PC-3 (cell line): ENCODE results near the gene NR1H4. TPM values are rescaled to one million over a fixed set of nuclear protein-coding genes. Genes with fewer than 3 reads are reported as not detected.
A peak's percentile ranks its signal among the peaks of the same experiment; 100 is the strongest.

Experiments used
- ATAC-seq: fragments of 200-7000 bp; cut with Tn5 transposase; 2 replicates; pipeline ENCODE4 v1.9.1; 2020; ENCODE audit warnings: mild to moderate bottlenecking, moderate library complexity
- BruUV-seq: library from RNA; stranded (reverse); fragments of 400-500 nt; replicated peaks from 2 replicates; lab custom pipeline; 2021; lab: Mats Ljungman, UMichigan
- CTCF ChIA-PET: fragments of 300-600 bp; sonication (Branson Sonifier 250); formaldehyde crosslinking; loops from one replicate; lab custom pipeline; 2022; ENCODE audit warnings: antibody characterized with exemption; lab: Charles Lee
- POLR2A ChIA-PET: fragments of 300-600 bp; sonication (Branson Sonifier 250); formaldehyde crosslinking; loops from one replicate; lab custom pipeline; 2022; ENCODE audit warnings: antibody characterized with exemption; ENCODE audit not compliant: unreplicated experiment; lab: Charles Lee
- DNase-seq: peaks from one replicate; pipeline ENCODE4 v3.0.0-alpha.2; 2015
- H2AFZ ChIP-seq: fragments of 300-600 bp; sonication (generic); 2 replicates; pipeline ENCODE4 v1.6.0; 2016; ENCODE audit warnings: antibody characterized with exemption, low read length
- H3F3A ChIP-seq: fragments of 300-600 bp; sonication (generic); one replicate; pipeline ENCODE4 v1.6.0; 2017; ENCODE audit warnings: antibody characterized with exemption, low read length, control low read depth, mild to moderate bottlenecking; ENCODE audit not compliant: unreplicated experiment
- H3K27ac ChIP-seq: fragments of 300-600 bp; sonication (generic); 2 replicates; pipeline ENCODE4 v1.5.1; 2016; ENCODE audit warnings: mild to moderate bottlenecking, low read length
- H3K27me3 ChIP-seq: fragments of 300-600 bp; sonication (generic); 2 replicates; pipeline ENCODE4 v1.6.1; 2016; ENCODE audit warnings: low read length, mixed read lengths
- H3K36me3 ChIP-seq: fragments of 300-600 bp; sonication (generic); 2 replicates; pipeline ENCODE4 v1.6.1; 2016; ENCODE audit warnings: low read depth, mixed run types, low read length, mixed read lengths
- H3K4me1 ChIP-seq: fragments of 300-600 bp; sonication (generic); 2 replicates; pipeline ENCODE4 v1.5.1; 2016; ENCODE audit warnings: low read length; ENCODE audit not compliant: insufficient read depth
- H3K4me2 ChIP-seq: fragments of 300-600 bp; sonication (generic); 2 replicates; pipeline ENCODE4 v1.6.0; 2016; ENCODE audit warnings: low read length
- H3K4me3 ChIP-seq: fragments of 300-600 bp; sonication (generic); 2 replicates; pipeline ENCODE4 v1.5.1; 2016; ENCODE audit warnings: mild to moderate bottlenecking, low read length, mixed read lengths
- H3K79me2 ChIP-seq: fragments of 300-600 bp; sonication (generic); 2 replicates; pipeline ENCODE4 v1.6.1; 2017; ENCODE audit warnings: low read length, mixed read lengths
- H3K9ac ChIP-seq: fragments of 300-600 bp; sonication (generic); 2 replicates; pipeline ENCODE4 v1.6.0; 2016; ENCODE audit warnings: mild to moderate bottlenecking, low read length
- H3K9me2 ChIP-seq: fragments of 300-600 bp; sonication (generic); replicated peaks from 2 replicates; pipeline ENCODE4 v1.6.1; 2016; ENCODE audit warnings: mixed run types, low read length, mixed read lengths
- H3K9me3 ChIP-seq: fragments of 300-600 bp; sonication (generic); 2 replicates; pipeline ENCODE4 v1.6.1; 2016; ENCODE audit warnings: low read length, mixed read lengths
- H4K20me1 ChIP-seq: fragments of 300-600 bp; sonication (generic); 2 replicates; pipeline ENCODE4 v1.6.1; 2016; ENCODE audit warnings: low read length, mixed read lengths
- EZH2 ChIP-seq: fragments of 300-600 bp; sonication (generic); IDR thresholded peaks from one replicate; pipeline ENCODE4 v1.6.1; 2017; ENCODE audit warnings: antibody characterized with exemption, mild to moderate bottlenecking, low read length; ENCODE audit not compliant: unreplicated experiment
- EZH2phosphoT487 ChIP-seq: fragments of 300-600 bp; sonication (generic); IDR thresholded peaks from 2 replicates; pipeline ENCODE4 v1.6.1; 2018; ENCODE audit warnings: mild to moderate bottlenecking, antibody characterized with exemption, low read length, borderline replicate concordance
- intact Hi-C: fragments of 100-400 bp; cut with micrococcal nuclease; formaldehyde crosslinking; loops from 2 replicates; pipeline ENCODE4 v1.9.0; 2023
- total RNA-seq: library from RNA; depleted of rRNA; stranded (reverse); fragments of >200 nt; gene quantifications from 2 replicates; pipeline ENCODE4 v1.2.3, GENCODE V29; 2014
- TF ChIP-seq, protein P1 (sequence below): fragments of 300-600 bp; sonication (generic); conservative IDR thresholded peaks from 2 replicates; pipeline ENCODE4 v1.5.1; 2017; ENCODE audit warnings: antibody characterized with exemption, low read depth, mild to moderate bottlenecking, low read length

Gene NR1H4
- total RNA-seq, 1 experiment from 2014 or later, result not detected

DNA sequence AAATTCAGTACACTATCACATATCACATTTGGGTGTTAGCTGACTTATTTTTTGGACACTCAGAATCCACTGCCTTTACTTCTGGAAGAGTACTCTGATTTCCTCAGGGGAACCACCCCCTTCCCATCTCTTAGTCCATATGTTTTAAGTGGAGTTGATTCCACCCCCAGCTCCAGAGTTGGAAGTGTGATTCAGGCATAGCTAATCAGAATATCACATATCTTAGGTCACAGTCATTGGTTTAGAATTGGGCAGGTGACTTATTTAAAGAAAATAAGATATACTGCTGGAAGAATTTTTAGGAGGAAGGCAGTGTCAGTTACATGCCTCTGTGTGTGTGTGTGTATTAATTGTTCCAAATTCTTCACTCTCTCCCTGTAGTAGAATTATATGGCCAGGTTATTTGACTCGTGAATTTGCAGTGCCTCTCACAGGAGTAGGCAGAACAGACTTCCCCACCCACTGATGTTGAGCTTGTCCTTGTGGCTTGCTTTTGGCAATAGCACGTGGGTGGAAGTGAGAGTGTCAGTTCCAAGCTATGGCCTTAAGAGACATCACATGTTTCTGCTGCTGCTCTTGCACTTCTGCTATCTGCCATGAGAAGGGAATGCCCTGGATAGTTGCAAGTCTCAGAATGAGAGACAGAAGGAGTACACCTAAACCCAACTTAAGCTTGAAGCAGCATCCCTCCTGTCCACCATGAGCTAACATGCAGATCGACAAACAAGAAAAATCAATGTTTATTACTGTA is 93.4 kb downstream of the NR1H4 start:
- Histone ChIP-seq H2AFZ (0 out of 2 replicates have a peak overlapping the region, but pooled peaks have one; percentile 15), H3K4me2 (no peak overlapping the region), H3K9me3 (no peaks in the 10 kb centered on the region), H3K27me3 (peaks cover 11% of the 10 kb centered on the region; the same call in 1 of the 2 replicates), H3K9ac (no peak overlapping the region), H3K4me1 (no peaks in the 10 kb centered on the region), H3K9me2 (no peaks in the 10 kb centered on the region), H3K27ac (no peak overlapping the region), H3K4me3 (no peak overlapping the region), H4K20me1 (no peaks in the 10 kb centered on the region), H3K79me2 (no peaks in the 10 kb centered on the region), H3K36me3 (no peaks in the 10 kb centered on the region), H3F3A (no peaks in the 10 kb centered on the region)
- TF ChIP-seq EZH2 (no peak), EZH2phosphoT487 (no peak)
- TF ChIP-seq, protein P1, sequence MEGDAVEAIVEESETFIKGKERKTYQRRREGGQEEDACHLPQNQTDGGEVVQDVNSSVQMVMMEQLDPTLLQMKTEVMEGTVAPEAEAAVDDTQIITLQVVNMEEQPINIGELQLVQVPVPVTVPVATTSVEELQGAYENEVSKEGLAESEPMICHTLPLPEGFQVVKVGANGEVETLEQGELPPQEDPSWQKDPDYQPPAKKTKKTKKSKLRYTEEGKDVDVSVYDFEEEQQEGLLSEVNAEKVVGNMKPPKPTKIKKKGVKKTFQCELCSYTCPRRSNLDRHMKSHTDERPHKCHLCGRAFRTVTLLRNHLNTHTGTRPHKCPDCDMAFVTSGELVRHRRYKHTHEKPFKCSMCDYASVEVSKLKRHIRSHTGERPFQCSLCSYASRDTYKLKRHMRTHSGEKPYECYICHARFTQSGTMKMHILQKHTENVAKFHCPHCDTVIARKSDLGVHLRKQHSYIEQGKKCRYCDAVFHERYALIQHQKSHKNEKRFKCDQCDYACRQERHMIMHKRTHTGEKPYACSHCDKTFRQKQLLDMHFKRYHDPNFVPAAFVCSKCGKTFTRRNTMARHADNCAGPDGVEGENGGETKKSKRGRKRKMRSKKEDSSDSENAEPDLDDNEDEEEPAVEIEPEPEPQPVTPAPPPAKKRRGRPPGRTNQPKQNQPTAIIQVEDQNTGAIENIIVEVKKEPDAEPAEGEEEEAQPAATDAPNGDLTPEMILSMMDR, result no peak
- DNase-seq, result peak; percentile 22
- intact Hi-C loops, result no loop called here
- ChIA-PET CTCF (no interaction called here), POLR2A (no interaction called here)
- ATAC-seq, result peak; percentile 11; the same call in 1 of the 2 replicates
- BruUV-seq, result no TSS peak

- Histone ChIP-seq H3K4me3 (no peak overlapping the region), H3K27me3 (peaks cover 9% of the 10 kb centered on the region; the same call in 1 of the 2 replicates), H3K4me1 (peaks cover 1% of the 10 kb centered on the region), H3F3A (no peaks in the 10 kb centered on the region), H3K9me3 (no peaks in the 10 kb centered on the region), H3K9me2 (no peaks in the 10 kb centered on the region), H3K79me2 (no peaks in the 10 kb centered on the region), H3K27ac (no peak overlapping the region), H2AFZ (no peak overlapping the region), H4K20me1 (no peaks in the 10 kb centered on the region), H3K9ac (no peak overlapping the region), H3K4me2 (no peak overlapping the region), H3K36me3 (no peaks in the 10 kb centered on the region)
- BruUV-seq, result no TSS peak
- ChIA-PET POLR2A (no interaction called here), CTCF (no interaction called here)
- TF ChIP-seq, protein P1, result no peak
- TF ChIP-seq EZH2phosphoT487 (no peak), EZH2 (no peak)
- intact Hi-C loops, result no loop called here
- DNase-seq, result no peak
- no peak for ATAC-seq
Observed at GRCh38 chr12:100567945-100568344, 94.3 kb downstream of the NR1H4 start.

GRCh38 chr12:100572184-100572583 is 98.5 kb downstream of the NR1H4 start:
- no peak for ATAC-seq
- intact Hi-C loops, result loop anchor here (5.0 kb wide), 2 partner anchors 95 to 160 kb away; no protein-coding TSS in a partner anchor

More at GRCh38 chr12:100572184-100572583, 98.5 kb downstream of the NR1H4 start:
- ChIA-PET CTCF (no interaction called here), POLR2A (no interaction called here)
- peaks cover 6% of the 10 kb centered on the region; the same call in 1 of the 2 replicates for H4K20me1 ChIP-seq
- peaks cover 34% of the 10 kb centered on the region for H3K79me2 ChIP-seq
- H3K9ac ChIP-seq, result no peak overlapping the region
- no peaks in the 10 kb centered on the region for H3F3A ChIP-seq
- no peak for TF ChIP-seq EZH2
- TF ChIP-seq, protein P1, result no peak
- TF ChIP-seq EZH2phosphoT487, result no peak
- no peak for DNase-seq
- peaks cover 29% of the 10 kb centered on the region for H3K4me1 ChIP-seq
- H3K4me2 ChIP-seq, result no peak overlapping the region
- H3K27me3 ChIP-seq, result no peaks in the 10 kb centered on the region
- no peaks in the 10 kb centered on the region for H3K9me3 ChIP-seq
- no peak overlapping the region for H2AFZ ChIP-seq
- H3K9me2 ChIP-seq, result no peaks in the 10 kb centered on the region
- no peaks in the 10 kb centered on the region for H3K36me3 ChIP-seq
- H3K4me3 ChIP-seq, result no peak overlapping the region
- no peak overlapping the region for H3K27ac ChIP-seq
- BruUV-seq, result no TSS peak
